Neuronal stem cell (in vitro differentiated cells): ENCODE measurements around the gene NETO1. TPM values are rescaled to one million over a fixed set of nuclear protein-coding genes. Genes with fewer than 3 reads are reported as not detected.
A peak's percentile ranks its signal among the peaks of the same experiment; 100 is the strongest.

Source experiments
- DNase-seq: peaks from one replicate; pipeline ENCODE4 v3.0.0-alpha.2; 2013; ENCODE audit warnings: low spot score
- H2AFZ ChIP-seq: one replicate; pipeline ENCODE4 v1.6.1; 2013; ENCODE audit warnings: mild to moderate bottlenecking, low read length, inconsistent platforms
- H2AK5ac ChIP-seq: 2 replicates; pipeline ENCODE4 v1.6.1; 2013; ENCODE audit warnings: low read depth, mild to moderate bottlenecking, inconsistent platforms, low read length, moderate library complexity, mixed read lengths
- H2BK120ac ChIP-seq: 2 replicates; pipeline ENCODE4 v1.6.1; 2013; ENCODE audit warnings: low read depth, mild to moderate bottlenecking, inconsistent platforms, low read length, moderate library complexity, mixed read lengths
- H2BK12ac ChIP-seq: one replicate; pipeline ENCODE4 v1.6.1; 2013; ENCODE audit warnings: low read length, inconsistent platforms
- H2BK15ac ChIP-seq: 2 replicates; pipeline ENCODE4 v1.6.1; 2013; ENCODE audit warnings: mild to moderate bottlenecking, low read length, inconsistent platforms, mixed read lengths
- H2BK5ac ChIP-seq: one replicate; pipeline ENCODE4 v1.6.1; 2013; ENCODE audit warnings: inconsistent platforms, mild to moderate bottlenecking, low read length, moderate library complexity
- H3K14ac ChIP-seq: one replicate; pipeline ENCODE4 v1.6.1; 2013; ENCODE audit warnings: low read length, inconsistent platforms
- H3K18ac ChIP-seq: 2 replicates; pipeline ENCODE4 v1.6.1; 2013; ENCODE audit warnings: low read length, inconsistent platforms
- H3K23ac ChIP-seq: 2 replicates; pipeline ENCODE4 v1.6.1; 2013; ENCODE audit warnings: low read depth, mild to moderate bottlenecking, mixed read lengths, low read length, inconsistent platforms; ENCODE audit not compliant: poor library complexity
- H3K27ac ChIP-seq: replicated peaks from 3 replicates; pipeline ENCODE4 v1.5.1; 2013; ENCODE audit warnings: low read length, inconsistent platforms
- H3K27me3 ChIP-seq, 3 experiments: 2 replicates each; pipeline ENCODE4 v1.6.1; 2013; ENCODE audit warnings: low read length in 3 of 3, mild to moderate bottlenecking in 2 of 3, inconsistent platforms in 1 of 3, low read depth in 1 of 3, mixed read lengths in 1 of 3, moderate library complexity in 1 of 3; ENCODE audit not compliant: control insufficient read depth in 3 of 3, insufficient read depth in 3 of 3
- H3K36me3 ChIP-seq, 2 donors: replicated peaks in 1 of 2; 2 replicates each; pipeline ENCODE4 v1.6.1; 2013; ENCODE audit warnings: low read length in 2 of 2; ENCODE audit not compliant: control insufficient read depth in 2 of 2, insufficient read depth in 2 of 2
- H3K4ac ChIP-seq: 2 replicates; pipeline ENCODE4 v1.6.1; 2013; ENCODE audit warnings: inconsistent platforms, mild to moderate bottlenecking, low read length, moderate library complexity
- H3K4me1 ChIP-seq, 2 donors: 1 replicate in 1 of 2; 2 replicates in 1 of 2; pipeline ENCODE4 v1.6.1; 2013; ENCODE audit warnings: low read length in 2 of 2, low read depth in 1 of 2; ENCODE audit not compliant: control insufficient read depth in 2 of 2, insufficient read depth in 1 of 2
- H3K4me2 ChIP-seq: one replicate; pipeline ENCODE4 v1.6.1; 2013; ENCODE audit warnings: mild to moderate bottlenecking, low read length, inconsistent platforms; ENCODE audit not compliant: insufficient read depth, poor library complexity, severe bottlenecking
- H3K4me3 ChIP-seq, 2 donors: 2 replicates each; pipeline ENCODE4 v1.5.1; 2013; ENCODE audit warnings: low read length in 2 of 2, mild to moderate bottlenecking in 2 of 2, inconsistent platforms in 1 of 2, moderate library complexity in 1 of 2
- H3K79me1 ChIP-seq: one replicate; pipeline ENCODE4 v1.6.1; 2013; ENCODE audit warnings: low read depth, mild to moderate bottlenecking, inconsistent platforms, low read length, moderate library complexity
- H3K9ac ChIP-seq: one replicate; pipeline ENCODE4 v1.6.1; 2013; ENCODE audit warnings: mild to moderate bottlenecking, low read depth, low read length, inconsistent platforms; ENCODE audit not compliant: poor library complexity
- H3K9me3 ChIP-seq, 2 donors: replicated peaks in 1 of 2; 2 replicates each; pipeline versions ENCODE3 to v1.6.1; 2013; ENCODE audit warnings: low read length in 2 of 2, mild to moderate bottlenecking in 2 of 2, inconsistent platforms in 1 of 2, low read depth in 1 of 2, mixed read lengths in 1 of 2, moderate library complexity in 1 of 2; ENCODE audit not compliant: control insufficient read depth in 2 of 2, insufficient read depth in 1 of 2
- H4K8ac ChIP-seq: one replicate; pipeline ENCODE4 v1.6.1; 2013; ENCODE audit warnings: low read depth, mild to moderate bottlenecking, inconsistent platforms, low read length, moderate library complexity
- H4K91ac ChIP-seq: one replicate; pipeline ENCODE4 v1.6.1; 2013; ENCODE audit warnings: low read length, low read depth, mild to moderate bottlenecking, inconsistent platforms; ENCODE audit not compliant: poor library complexity
- WGBS, 2 donors: extraction: QIAGEN DNeasy Blood & Tissue Kit; methylation state at CpG; one replicate each; pipeline ENCODE4 v1.1.7; 2013; ENCODE audit warnings: missing lambda C conversion rate in 2 of 2, mixed read lengths in 1 of 2; ENCODE audit not compliant: insufficient read length in 2 of 2, insufficient replicate concordance in 1 of 2; ENCODE audit errors: extremely low coverage in 2 of 2; 5-methylcytosine and 5-hydroxymethylcytosine counted together
- small RNA-seq: library from polyadenylated mRNA; stranded (forward); fragments of <200 nt; extraction: miRNeasy Mini kit (QIAGEN cat#:217004); gene quantifications from one replicate; pipeline ENCODE3, GENCODE V24; 2013; ENCODE audit not compliant: insufficient read depth

The NETO1 gene

GRCh38 chr18:72700961-72701710, 166.7 kb downstream of the NETO1 start:
- no peaks in the 10 kb centered on the region for H3K27me3 ChIP-seq

GRCh38 chr18:72697706-72698105, 170.1 kb downstream of the NETO1 start:
- H4K91ac ChIP-seq, result no peak overlapping the region
- H4K8ac ChIP-seq, result no peak overlapping the region
- no peak overlapping the region for H3K4me3 ChIP-seq
- no peak overlapping the region for H3K9ac ChIP-seq
- H2BK12ac ChIP-seq, result no peak overlapping the region
- H2BK5ac ChIP-seq, result no peak overlapping the region
- no peaks in the 10 kb centered on the region for H3K36me3 ChIP-seq
- no peak for DNase-seq
- H2BK120ac ChIP-seq, result no peak overlapping the region
- H3K79me1 ChIP-seq, result no peaks in the 10 kb centered on the region
- no peak overlapping the region for H2AK5ac ChIP-seq
- no peaks in the 10 kb centered on the region for H3K9me3 ChIP-seq
- no peak overlapping the region for H3K14ac ChIP-seq
- peaks cover 0 to under 1% of the 10 kb centered on the region in 2 donors for H3K4me1 ChIP-seq
- no peaks in the 10 kb centered on the region for H3K27me3 ChIP-seq
- no peak overlapping the region for H3K4ac ChIP-seq
- no peak overlapping the region for H3K4me2 ChIP-seq
- peak overlapping the region; percentile 39 for H2AFZ ChIP-seq
- H3K18ac ChIP-seq, result no peak overlapping the region
- H3K27ac ChIP-seq, result no peak overlapping the region
- WGBS, 2 donors, result no CpG with 5 or more reads among the region's 6 CpGs
- H2BK15ac ChIP-seq, result no peak overlapping the region
- H3K23ac ChIP-seq, result no peak overlapping the region

More at GRCh38 chr18:72700961-72701710, 166.7 kb downstream of the NETO1 start:
- Histone ChIP-seq H3K4me1 (no peaks in the 10 kb centered on the region), H2BK12ac (no peak overlapping the region), H3K4ac (no peak overlapping the region), H3K4me2 (no peak overlapping the region), H2BK5ac (no peak overlapping the region), H3K27ac (no peak overlapping the region), H2AFZ (no peak overlapping the region), H2AK5ac (no peak overlapping the region), H3K9me3 (no peaks in the 10 kb centered on the region), H4K8ac (no peak overlapping the region), H3K18ac (no peak overlapping the region), H2BK120ac (no peak overlapping the region), H3K4me3 (no peak overlapping the region), H3K14ac (no peak overlapping the region), H3K23ac (no peak overlapping the region), H3K79me1 (no peaks in the 10 kb centered on the region), H3K36me3 (no peaks in the 10 kb centered on the region), H3K9ac (no peak overlapping the region), H4K91ac (no peak overlapping the region), H2BK15ac (no peak overlapping the region)
- no CpG with 5 or more reads among the region's 1 CpG for WGBS, 2 donors
- DNase-seq, result no peak

GRCh38 chr18:72692595-72692994, 175.2 kb downstream of the NETO1 start:
- Histone ChIP-seq H3K9me3 (peaks cover 0 to 3% of the 10 kb centered on the region in 2 donors), H3K4me2 (peak overlapping the region; percentile 14), H3K27me3 (no peaks in the 10 kb centered on the region), H3K9ac (no peak overlapping the region), H3K14ac (peak overlapping the region; percentile 82), H3K4ac (no peak overlapping the region), H2BK12ac (no peak overlapping the region), H2BK5ac (no peak overlapping the region), H2AFZ (peak overlapping the region; percentile 83), H4K91ac (no peak overlapping the region), H4K8ac (no peak overlapping the region), H3K79me1 (no peaks in the 10 kb centered on the region), H3K4me3 (peak overlapping the region in 1 of 2 donors; percentile 2), H3K27ac (no peak overlapping the region), H3K4me1 (peaks cover 0 to 9% of the 10 kb centered on the region in 2 donors), H3K23ac (no peak overlapping the region), H2BK15ac (peak overlapping the region; percentile 74), H3K18ac (peak overlapping the region; percentile 94), H2AK5ac (no peak overlapping the region), H2BK120ac (no peak overlapping the region), H3K36me3 (no peaks in the 10 kb centered on the region)
- DNase-seq, result no peak
- WGBS, 2 donors, result no CpG with 5 or more reads among the region's 8 CpGs

Small RNAs within 50 kb of the gene (small RNA-seq; reads per million reads assigned to genes)
- not detected for gene MIR548AV
- 1.2 reads per million for gene RNA5SP460
